HG03097 (cell line): ENCODE measurements around the gene IGSF10.

Experiments used
- ATAC-seq: cut with Tn5 transposase; IDR thresholded peaks from one replicate; pipeline ENCODE4 v1.9.1; 2021; ENCODE audit not compliant: unreplicated experiment, low FRiP score

IGSF10 gene

GRCh38 chr3:151467069-151467468 is 6.2 kb upstream of the IGSF10 start:
- ATAC-seq: no peak

GRCh38 chr3:151462991-151463390 is 2.1 kb upstream of the IGSF10 start:
- no peak for ATAC-seq

GRCh38 chr3:151462278-151462780 is 1.5 kb upstream of the IGSF10 start:
- no peak for ATAC-seq

GRCh38 chr3:151460228-151460627 is 633 bp downstream of the IGSF10 start:
- no peak for ATAC-seq

- ATAC-seq: no peak
These were observed 1.5 kb downstream of the IGSF10 start for GRCh38 chr3:151459358-151459757.

GRCh38 chr3:151456065-151456464 is 4.8 kb downstream of the IGSF10 start:
- no peak for ATAC-seq

GRCh38 chr3:151452841-151453240 is 8.0 kb downstream of the IGSF10 start:
- ATAC-seq: no peak

GRCh38 chr3:151452368-151452767 is 8.5 kb downstream of the IGSF10 start:
- no peak for ATAC-seq

GRCh38 chr3:151446002-151446340 is 14.9 kb downstream of the IGSF10 start:
- ATAC-seq: no peak

GRCh38 chr3:151445273-151446001 is 15.4 kb downstream of the IGSF10 start:
- no peak for ATAC-seq

- ATAC-seq: no peak
These were observed 17.3 kb downstream of the IGSF10 start for GRCh38 chr3:151443583-151443982.

GRCh38 chr3:151440940-151441339 is 19.9 kb downstream of the IGSF10 start:
- no peak for ATAC-seq

- no peak for ATAC-seq
These were observed 21.2 kb downstream of the IGSF10 start for GRCh38 chr3:151439652-151440125.

GRCh38 chr3:151437906-151438305 is 23.0 kb downstream of the IGSF10 start:
- no peak for ATAC-seq

GRCh38 chr3:151436675-151437446 is 24.0 kb downstream of the IGSF10 start:
- ATAC-seq: no peak

GRCh38 chr3:151434151-151434890 is 26.5 kb downstream of the IGSF10 start:
- no peak for ATAC-seq

GRCh38 chr3:151432616-151433372 is 28.1 kb downstream of the IGSF10 start:
- ATAC-seq: no peak

GRCh38 chr3:151431940-151432339 is 28.9 kb downstream of the IGSF10 start:
- ATAC-seq: no peak

GRCh38 chr3:151430821-151431484 is 29.9 kb downstream of the IGSF10 start:
- no peak for ATAC-seq

- ATAC-seq: no peak
These were observed 32.5 kb downstream of the IGSF10 start for GRCh38 chr3:151428386-151428785.
